IMR-90 (cell line): ENCODE measurements around the gene SMARCAD1. TPM values are rescaled to one million over a fixed set of nuclear protein-coding genes. Genes with fewer than 3 reads are reported as not detected.

Experiments used
- ATAC-seq: fragments of 200-7000 bp; cut with Tn5 transposase; 2 replicates; pipeline ENCODE4 v1.9.1; 2020; ENCODE audit warnings: low read depth, mild to moderate bottlenecking, moderate library complexity
- BruUV-seq: library from RNA; stranded (reverse); fragments of 400-500 nt; replicated peaks from 2 replicates; lab custom pipeline; 2021; lab: Mats Ljungman, UMichigan
- CTCF ChIA-PET: fragments of 300-600 bp; formaldehyde crosslinking; extraction: SDS; loops from one replicate; lab custom pipeline; 2021; ENCODE audit warnings: antibody characterized with exemption; lab: Yijun Ruan, JAX
- POLR2A ChIA-PET: fragments of 300-600 bp; sonication (Branson Sonifier 250); formaldehyde crosslinking; loops from one replicate; lab custom pipeline; 2022; ENCODE audit warnings: antibody characterized with exemption; ENCODE audit not compliant: unreplicated experiment; lab: Charles Lee
- DNase-seq: peaks from one replicate; pipeline ENCODE4 v3.0.0; 2013
- H2AFZ ChIP-seq: replicated peaks from 2 replicates; pipeline ENCODE3; 2013; ENCODE audit warnings: low read length, mild to moderate bottlenecking; ENCODE audit not compliant: poor library complexity
- H2AK5ac ChIP-seq: 2 replicates; pipeline ENCODE4 v1.6.1; 2013; ENCODE audit warnings: low read depth, low read length, inconsistent platforms
- H2AK9ac ChIP-seq: replicated peaks from 2 replicates; pipeline ENCODE3; 2013; ENCODE audit warnings: mild to moderate bottlenecking, low read depth, low read length, moderate library complexity; ENCODE audit not compliant: poor library complexity
- H2BK120ac ChIP-seq: 2 replicates; pipeline ENCODE4 v1.6.1; 2013; ENCODE audit warnings: low read depth, low read length, inconsistent platforms
- H2BK15ac ChIP-seq: 3 replicates; pipeline ENCODE4 v1.6.1; 2013; ENCODE audit warnings: low read depth, low read length, inconsistent platforms
- H2BK20ac ChIP-seq: 2 replicates; pipeline ENCODE4 v1.6.1; 2013; ENCODE audit warnings: low read depth, mild to moderate bottlenecking, inconsistent platforms, low read length, moderate library complexity
- H2BK5ac ChIP-seq: 2 replicates; pipeline ENCODE4 v1.6.1; 2013; ENCODE audit warnings: mild to moderate bottlenecking, low read depth, low read length, inconsistent platforms; ENCODE audit not compliant: poor library complexity, severe bottlenecking
- H3K14ac ChIP-seq: replicated peaks from 2 replicates; pipeline ENCODE4 v1.6.1; 2013; ENCODE audit warnings: low read depth, low read length, inconsistent platforms
- H3K18ac ChIP-seq: 2 replicates; pipeline ENCODE4 v1.6.1; 2013; ENCODE audit warnings: low read depth, low read length, control low read depth
- H3K23ac ChIP-seq: 2 replicates; pipeline ENCODE4 v1.6.1; 2013; ENCODE audit warnings: low read depth, low read length, inconsistent platforms
- H3K27ac ChIP-seq: 2 replicates; pipeline ENCODE4 v1.5.1; 2013; ENCODE audit warnings: mild to moderate bottlenecking, control low read depth, low read length; ENCODE audit not compliant: insufficient read depth
- H3K27me3 ChIP-seq: 2 replicates; pipeline ENCODE4 v1.6.1; 2013; ENCODE audit warnings: low read length; ENCODE audit not compliant: control insufficient read depth, insufficient read depth
- H3K36me3 ChIP-seq: 2 replicates; pipeline ENCODE4 v1.6.1; 2013; ENCODE audit warnings: low read length, mixed read lengths; ENCODE audit not compliant: control insufficient read depth, insufficient read depth
- H3K4ac ChIP-seq: 2 replicates; pipeline ENCODE4 v1.6.1; 2013; ENCODE audit warnings: low read depth, low read length, inconsistent platforms
- H3K4me1 ChIP-seq: 2 replicates; pipeline ENCODE4 v1.6.1; 2013; ENCODE audit warnings: low read length, mixed read lengths; ENCODE audit not compliant: control insufficient read depth, insufficient read depth
- H3K4me2 ChIP-seq: 2 replicates; pipeline ENCODE4 v1.6.1; 2013; ENCODE audit warnings: low read depth, mild to moderate bottlenecking, control low read depth, low read length, moderate library complexity
- H3K4me3 ChIP-seq: 2 replicates; pipeline ENCODE4 v1.5.1; 2013; ENCODE audit warnings: low read depth, mild to moderate bottlenecking, control low read depth, low read length, moderate library complexity; ENCODE audit not compliant: insufficient read depth
- H3K56ac ChIP-seq: 2 replicates; pipeline ENCODE4 v1.6.1; 2013; ENCODE audit warnings: low read length, inconsistent platforms; ENCODE audit not compliant: insufficient read depth; ENCODE audit errors: extremely low read depth
- H3K79me1 ChIP-seq, 2 experiments: 2 replicates each; pipeline ENCODE4 v1.6.1; 2013; ENCODE audit warnings: low read length in 2 of 2, inconsistent platforms in 1 of 2, low read depth in 1 of 2
- H3K9ac ChIP-seq: 2 replicates; pipeline ENCODE4 v1.6.1; 2013; ENCODE audit warnings: low read depth, low read length, control low read depth
- H3K9me1 ChIP-seq: 2 replicates; pipeline ENCODE4 v1.6.1; 2013; ENCODE audit warnings: low read length, inconsistent platforms; ENCODE audit not compliant: insufficient read depth
- H3K9me3 ChIP-seq: 2 replicates; pipeline ENCODE4 v1.6.1; 2013; ENCODE audit warnings: low read length; ENCODE audit not compliant: control insufficient read depth, insufficient read depth
- H4K20me1 ChIP-seq: 2 replicates; pipeline ENCODE4 v1.6.1; 2013; ENCODE audit warnings: low read length, inconsistent platforms; ENCODE audit not compliant: insufficient read depth
- H4K5ac ChIP-seq: 2 replicates; pipeline ENCODE4 v1.6.1; 2013; ENCODE audit warnings: mild to moderate bottlenecking, low read depth, low read length, control low read depth
- H4K8ac ChIP-seq, 2 experiments: 2 replicates each; pipeline ENCODE4 v1.6.1; 2013; ENCODE audit warnings: low read depth in 2 of 2, low read length in 2 of 2, control low read depth in 1 of 2, inconsistent platforms in 1 of 2
- H4K91ac ChIP-seq: 2 replicates; pipeline ENCODE4 v1.6.1; 2013; ENCODE audit warnings: low read depth, low read length, inconsistent platforms; ENCODE audit not compliant: insufficient read depth
- ELK1 ChIP-seq: fragments of 150-350 bp; IDR thresholded peaks from 2 replicates; pipeline ENCODE4 v1.6.1; 2016; ENCODE audit warnings: low read depth, mild to moderate bottlenecking, low read length, moderate library complexity, borderline replicate concordance
- FOS ChIP-seq: fragments of 150-350 bp; IDR thresholded peaks from 2 replicates; pipeline ENCODE4 v1.6.1; 2016; ENCODE audit warnings: low read depth, low read length
- NFE2L2 ChIP-seq: fragments of 150-350 bp; IDR thresholded peaks from 2 replicates; pipeline ENCODE4 v1.6.1; 2016; ENCODE audit warnings: low read depth, mild to moderate bottlenecking, low read length
- RAD21 ChIP-seq: IDR thresholded peaks from 2 replicates; pipeline ENCODE4 v1.6.1; 2012; ENCODE audit warnings: low read length, improper control_type of control experiment
- WGBS, 2 experiments: methylation state at CpG; one replicate each; pipeline versions ENCODE4 v1.1.5 to v1.1.7; 2013; ENCODE audit warnings: missing lambda C conversion rate in 2 of 2; ENCODE audit not compliant: insufficient read length in 1 of 2; ENCODE audit errors: extremely low coverage in 2 of 2; 5-methylcytosine and 5-hydroxymethylcytosine counted together
- dilution Hi-C: fragments of 300-500 bp; cut with HindIII; formaldehyde crosslinking; loops from one replicate; pipeline ENCODE4 v1.14.3; 2018; ENCODE audit warnings: low sequenced_read_pairs; ENCODE audit not compliant: unreplicated experiment
- in situ Hi-C: fragments of 300-500 bp; cut with MboI; formaldehyde crosslinking; loops from 3 replicates; pipeline ENCODE4 v1.14.3; 2019; ENCODE audit warnings: low sequenced_read_pairs, inconsistent platforms, mixed read lengths
- intact Hi-C: fragments of 100-400 bp; cut with micrococcal nuclease; formaldehyde crosslinking; loops from 2 replicates; pipeline ENCODE4 v1.10.0; 2022
- polyA plus RNA-seq, 3 experiments: library from polyadenylated mRNA; depleted of rRNA; stranded (reverse); fragments of >200 nt; gene quantifications; 2 replicates each; pipeline ENCODE4 v1.2.3, GENCODE V29; 2012; ENCODE audit warnings: low replicate concordance in 1 of 3
- total RNA-seq: library from RNA; depleted of rRNA; stranded (reverse); fragments of >200 nt; gene quantifications from 2 replicates; pipeline ENCODE4 v1.2.3, GENCODE V29; 2012

SMARCAD1 gene
- total and polyA plus RNA-seq, 2 of the 4 experiments (the other 2 are of a cell fraction): 12.3 to 35.3 TPM

DNA sequence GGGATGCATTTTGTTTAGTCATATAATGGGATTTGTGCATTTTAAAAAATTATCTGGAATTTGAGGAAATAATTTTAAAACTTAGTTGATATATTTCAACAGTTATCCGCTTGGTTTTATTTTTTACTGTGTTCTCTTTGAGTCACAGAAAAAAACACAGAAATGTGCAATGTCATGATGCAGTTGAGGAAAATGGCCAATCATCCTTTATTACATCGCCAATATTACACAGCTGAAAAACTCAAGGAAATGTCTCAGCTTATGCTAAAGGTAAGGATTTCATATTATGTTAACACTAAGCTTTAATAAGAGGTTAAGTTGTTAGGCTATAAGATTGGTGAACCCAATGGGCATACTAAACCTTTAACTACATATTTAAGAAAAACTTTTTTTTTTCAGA is 71.1 kb downstream of the SMARCAD1 start:
- no peak overlapping the region for H2AK5ac ChIP-seq
- no peak overlapping the region for H3K4ac ChIP-seq
- no peak overlapping the region for H2AK9ac ChIP-seq
- no peaks in the 10 kb centered on the region for H3K9me3 ChIP-seq
- H2BK20ac ChIP-seq: no peak overlapping the region
- no peak overlapping the region for H3K4me2 ChIP-seq
- H3K18ac ChIP-seq: no peak overlapping the region
- in situ Hi-C loops (no loop called here), dilution Hi-C loops (no loop called here), intact Hi-C loops (no loop called here)
- DNase-seq (no peak), ATAC-seq (no peak)
- no peak overlapping the region for H4K8ac ChIP-seq
- no peak overlapping the region for H2BK5ac ChIP-seq
- no peaks in the 10 kb centered on the region for H4K20me1 ChIP-seq
- WGBS, 2 experiments: no CpG with 5 or more reads among the region's 2 CpGs
- CTCF ChIA-PET: interaction anchor here (0.7 kb wide), 1 partner anchor 8 kb away, joined by 3 read pairs; no protein-coding TSS in a partner anchor
- no TSS peak for BruUV-seq
- 0 out of 2 replicates have a peak, but pooled peaks cover 2% of the 10 kb centered on the region for H3K4me1 ChIP-seq
- H3K9ac ChIP-seq: no peak overlapping the region
- H2AFZ ChIP-seq: no peak overlapping the region
- no peaks in the 10 kb centered on the region; the same call in 1 of the 2 replicates for H3K9me1 ChIP-seq
- H3K14ac ChIP-seq: no peak overlapping the region
- no peak overlapping the region for H4K5ac ChIP-seq
- H2BK15ac ChIP-seq: no peak overlapping the region
- peaks cover 21% of the 10 kb centered on the region for H3K36me3 ChIP-seq
- POLR2A ChIA-PET: no interaction called here
- TF ChIP-seq RAD21 (no peak), FOS (no peak), NFE2L2 (peak; percentile 52; the same call in 1 of the 2 replicates), ELK1 (no peak)
- no peak overlapping the region for H3K56ac ChIP-seq
- H3K79me1 ChIP-seq: peaks cover 2 to 3% of the 10 kb centered on the region in 2 experiments; a peak in 1 of 4 replicates
- H3K23ac ChIP-seq: no peak overlapping the region
- H3K27me3 ChIP-seq: no peaks in the 10 kb centered on the region
- H3K4me3 ChIP-seq: no peak overlapping the region
- H4K91ac ChIP-seq: no peak overlapping the region
- H2BK120ac ChIP-seq: no peak overlapping the region
- H3K27ac ChIP-seq: no peak overlapping the region
